ENCODE measurements around the gene SLC16A5. TPM values are rescaled to one million over a fixed set of nuclear protein-coding genes. Genes with fewer than 3 reads are reported as not detected.

SLC16A5 gene
- total RNA-seq, 1 donor, result 5.6 TPM

- H3K4me3 ChIP-seq (ENCODE audit: low read depth, low read length), result no peak overlapping the region
- TF ChIP-seq CTCF (IDR thresholded peaks at IDR 0.05; ENCODE audit: insufficient read depth, low read depth, low read length), result no peak
- no peak for DNase-seq (ENCODE audit: low read depth)
Measured at GRCh38 chr17:75108193-75108592, 20.4 kb downstream of the SLC16A5 start.

GRCh38 chr17:75109046-75109406, 21.3 kb downstream of the SLC16A5 start:
- DNase-seq (ENCODE audit: low read depth), result no peak
- TF ChIP-seq CTCF (IDR thresholded peaks at IDR 0.05; ENCODE audit: insufficient read depth, low read depth, low read length), result no peak
- peak overlapping the region; percentile 93 for H3K4me3 ChIP-seq (ENCODE audit: low read depth, low read length)

- peak; percentile 79 for DNase-seq (ENCODE audit: low read depth)
- TF ChIP-seq CTCF (IDR thresholded peaks at IDR 0.05; ENCODE audit: insufficient read depth, low read depth, low read length), result no peak
- H3K4me3 ChIP-seq (ENCODE audit: low read depth, low read length), result peak within 1 kb of the TSS; percentile 93
Measured at GRCh38 chr17:75109407-75110233, 21.9 kb downstream of the SLC16A5 start, which contains the start of gene ARMC7. TSS of gene ARMC7 (plus strand) at chr17:75109969. CDS start at chr17:75110289, 320 bp downstream.

- TF ChIP-seq CTCF (IDR thresholded peaks at IDR 0.05; ENCODE audit: insufficient read depth, low read depth, low read length), result no peak
- H3K4me3 ChIP-seq (ENCODE audit: low read depth, low read length), result peak overlapping the region; percentile 93
- no peak for DNase-seq (ENCODE audit: low read depth)
Measured at GRCh38 chr17:75110234-75110937, 22.6 kb downstream of the SLC16A5 start.

GRCh38 chr17:75111777-75112335, 24.1 kb downstream of the SLC16A5 start:
- H3K4me3 ChIP-seq (ENCODE audit: low read depth, low read length), result no peak overlapping the region
- no peak for DNase-seq (ENCODE audit: low read depth)
- TF ChIP-seq CTCF (IDR thresholded peaks at IDR 0.05; ENCODE audit: insufficient read depth, low read depth, low read length), result no peak

- peak; percentile 95 for DNase-seq (ENCODE audit: low read depth)
Measured at GRCh38 chr17:75113798-75114551, 26.2 kb downstream of the SLC16A5 start.

More at GRCh38 chr17:75113798-75114551, 26.2 kb downstream of the SLC16A5 start:
- peak; percentile 93 for TF ChIP-seq CTCF (IDR thresholded peaks at IDR 0.05; ENCODE audit: insufficient read depth, low read depth, low read length)
- peak overlapping the region; percentile 63 for H3K4me3 ChIP-seq (ENCODE audit: low read depth, low read length)
